Upper lobe of right lung (tissue), 1 donor: ENCODE data around the gene UGT1A9. TPM values are rescaled to one million over a fixed set of nuclear protein-coding genes. Genes with fewer than 3 reads are reported as not detected.
"Not testable (repeated sequence)": the region's sequence is repeated elsewhere in the genome, so short reads cannot be mapped to it uniquely, and the experiment has no call there.

Source experiments
- ATAC-seq: fragments of 200-7000 bp; cut with Tn5 transposase; one replicate; pipeline ENCODE4 v1.9.1; 2020; ENCODE audit warnings: mild to moderate bottlenecking, moderate library complexity
- DNase-seq: peaks from one replicate; pipeline ENCODE4 v3.0.0-alpha.2; 2020
- H3K27ac ChIP-seq: fragments of 200-600 bp; one replicate; pipeline ENCODE4 v1.8.0; 2022
- H3K27me3 ChIP-seq: fragments of 200-600 bp; one replicate; pipeline ENCODE4 v1.8.0; 2022; ENCODE audit warnings: mild to moderate bottlenecking
- H3K36me3 ChIP-seq: fragments of 200-600 bp; one replicate; pipeline ENCODE4 v1.8.0; 2022
- H3K4me1 ChIP-seq: fragments of 200-600 bp; one replicate; pipeline ENCODE4 v1.8.0; 2022
- H3K4me3 ChIP-seq: fragments of 200-600 bp; one replicate; pipeline ENCODE4 v1.8.0; 2022; ENCODE audit warnings: mild to moderate bottlenecking
- H3K9me3 ChIP-seq: fragments of 200-600 bp; one replicate; pipeline ENCODE4 v1.8.0; 2022
- intact Hi-C: fragments of 100-400 bp; cut with DNase I; formaldehyde crosslinking; loops from one replicate; pipeline ENCODE4 v1.11.0; 2022
- long read RNA-seq: library from polyadenylated mRNA; unstranded; transcript quantifications from one replicate; pipeline ENCODE4 v2.0.0, GENCODE V29; 2021
- total RNA-seq: library from RNA; stranded (reverse); fragmentation: NEBNext Ultra II Directional; extraction: Animal tissue kit (Norgen Biotek cat#: 25700); gene quantifications from one replicate; pipeline ENCODE4 v1.2.1, GENCODE V29; 2021
- TF ChIP-seq, protein P1 (sequence below): fragments of 200-600 bp; IDR thresholded peaks from one replicate; pipeline ENCODE4 v1.8.0; 2022; ENCODE audit warnings: antibody characterized with exemption
- donor health status: DM: no; HTN: yes; CAD: no; lungs with severe emphysema.

Gene UGT1A9
- not detected for total RNA-seq
- long read RNA-seq = 0 reads

DNA sequence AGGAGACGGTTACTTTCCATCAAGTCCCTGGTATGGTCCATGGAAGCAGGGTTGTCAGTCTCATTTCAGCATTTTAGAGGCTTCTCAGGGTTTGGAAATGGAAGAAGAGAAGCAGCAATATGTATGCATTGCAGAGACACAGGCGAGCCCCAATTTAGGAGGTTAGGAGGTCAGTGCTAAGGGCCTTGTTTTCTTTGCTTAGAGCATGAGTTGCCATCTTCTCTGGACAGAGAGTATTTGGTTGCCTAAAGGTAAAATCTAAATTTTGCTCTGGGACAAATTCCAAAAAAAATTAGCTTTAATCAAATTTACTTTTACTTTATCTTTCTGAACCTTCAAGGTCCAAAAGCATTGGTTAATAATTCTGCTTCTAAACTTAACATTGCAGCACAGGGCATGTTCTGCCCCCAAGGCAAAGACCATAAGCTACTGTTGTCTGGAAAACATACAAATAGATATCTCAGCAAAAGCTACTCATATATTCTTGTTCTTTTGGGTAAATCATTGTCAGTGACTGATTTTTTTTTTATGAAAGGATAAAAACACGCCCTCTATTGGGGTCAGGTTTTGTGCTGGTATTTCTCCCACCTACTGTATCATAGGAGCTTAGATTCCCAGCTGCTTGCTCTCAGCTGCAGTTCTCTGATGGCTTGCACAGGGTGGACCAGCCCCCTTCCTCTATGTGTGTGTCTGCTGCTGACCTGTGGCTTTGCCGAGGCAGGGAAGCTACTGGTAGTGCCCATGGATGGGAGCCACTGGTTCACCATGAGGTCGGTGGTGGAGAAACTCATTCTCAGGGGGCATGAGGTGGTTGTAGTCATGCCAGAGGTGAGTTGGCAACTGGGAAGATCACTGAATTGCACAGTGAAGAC, at the start of gene UGT1A9:
Gene UGT1A9 (plus strand): TSS at position 609 of the 872 bp plus-strand sequence. CDS start 37 bp downstream, at position 646.
- no peak within 1 kb of the TSS for H3K4me3 ChIP-seq
- H3K4me1 ChIP-seq = no peaks in the 10 kb centered on the region
- H3K27ac ChIP-seq = no peak within 1 kb of the TSS
- no peak for ATAC-seq
- no peak for DNase-seq
- H3K27me3 ChIP-seq = no peaks in the 10 kb centered on the region
- H3K36me3 ChIP-seq = no peaks in the 10 kb centered on the region
- no peaks in the 10 kb centered on the region for H3K9me3 ChIP-seq
- TF ChIP-seq, protein P1, sequence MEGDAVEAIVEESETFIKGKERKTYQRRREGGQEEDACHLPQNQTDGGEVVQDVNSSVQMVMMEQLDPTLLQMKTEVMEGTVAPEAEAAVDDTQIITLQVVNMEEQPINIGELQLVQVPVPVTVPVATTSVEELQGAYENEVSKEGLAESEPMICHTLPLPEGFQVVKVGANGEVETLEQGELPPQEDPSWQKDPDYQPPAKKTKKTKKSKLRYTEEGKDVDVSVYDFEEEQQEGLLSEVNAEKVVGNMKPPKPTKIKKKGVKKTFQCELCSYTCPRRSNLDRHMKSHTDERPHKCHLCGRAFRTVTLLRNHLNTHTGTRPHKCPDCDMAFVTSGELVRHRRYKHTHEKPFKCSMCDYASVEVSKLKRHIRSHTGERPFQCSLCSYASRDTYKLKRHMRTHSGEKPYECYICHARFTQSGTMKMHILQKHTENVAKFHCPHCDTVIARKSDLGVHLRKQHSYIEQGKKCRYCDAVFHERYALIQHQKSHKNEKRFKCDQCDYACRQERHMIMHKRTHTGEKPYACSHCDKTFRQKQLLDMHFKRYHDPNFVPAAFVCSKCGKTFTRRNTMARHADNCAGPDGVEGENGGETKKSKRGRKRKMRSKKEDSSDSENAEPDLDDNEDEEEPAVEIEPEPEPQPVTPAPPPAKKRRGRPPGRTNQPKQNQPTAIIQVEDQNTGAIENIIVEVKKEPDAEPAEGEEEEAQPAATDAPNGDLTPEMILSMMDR = no peak
- intact Hi-C loops = no loop called here

GRCh38 chr2:233627331-233628025, 44.2 kb upstream of the UGT1A9 start:
- no peaks in the 10 kb centered on the region for H3K36me3 ChIP-seq

DNA sequence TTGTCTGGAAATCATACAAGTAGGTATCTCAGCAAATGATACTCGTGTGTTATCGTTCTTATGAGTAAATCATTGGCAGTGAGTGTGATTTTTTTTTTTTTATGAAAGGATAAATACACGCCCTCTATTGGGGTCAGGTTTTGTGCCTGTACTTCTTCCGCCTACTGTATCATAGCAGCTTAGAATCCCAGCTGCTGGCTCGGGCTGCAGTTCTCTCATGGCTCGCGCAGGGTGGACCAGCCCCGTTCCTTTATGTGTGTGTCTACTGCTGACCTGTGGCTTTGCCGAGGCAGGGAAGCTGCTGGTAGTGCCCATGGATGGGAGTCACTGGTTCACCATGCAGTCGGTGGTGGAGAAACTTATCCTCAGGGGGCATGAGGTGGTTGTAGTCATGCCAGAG, 35.4 kb upstream of the UGT1A9 start, which contains the start of gene UGT1A10:
Gene UGT1A10 (plus strand): TSS at position 143 of the 400 bp plus-strand sequence. CDS start 75 bp downstream, at position 218.
- H3K9me3 ChIP-seq, H3K4me3 ChIP-seq, H3K27me3 ChIP-seq, H3K36me3 ChIP-seq, ATAC-seq, intact Hi-C loops, H3K27ac ChIP-seq, DNase-seq, H3K4me1 ChIP-seq: not testable (repeated sequence)

More at GRCh38 chr2:233627331-233628025, 44.2 kb upstream of the UGT1A9 start:
- H3K9me3 ChIP-seq = peaks cover 7% of the 10 kb centered on the region
- no peaks in the 10 kb centered on the region for H3K4me1 ChIP-seq
- TF ChIP-seq, protein P1 = no peak
- intact Hi-C loops = no loop called here
- no peaks in the 10 kb centered on the region for H3K27me3 ChIP-seq
- ATAC-seq (no peak), DNase-seq (no peak)
- H3K4me3 ChIP-seq = no peak overlapping the region
- no peak overlapping the region for H3K27ac ChIP-seq

DNA sequence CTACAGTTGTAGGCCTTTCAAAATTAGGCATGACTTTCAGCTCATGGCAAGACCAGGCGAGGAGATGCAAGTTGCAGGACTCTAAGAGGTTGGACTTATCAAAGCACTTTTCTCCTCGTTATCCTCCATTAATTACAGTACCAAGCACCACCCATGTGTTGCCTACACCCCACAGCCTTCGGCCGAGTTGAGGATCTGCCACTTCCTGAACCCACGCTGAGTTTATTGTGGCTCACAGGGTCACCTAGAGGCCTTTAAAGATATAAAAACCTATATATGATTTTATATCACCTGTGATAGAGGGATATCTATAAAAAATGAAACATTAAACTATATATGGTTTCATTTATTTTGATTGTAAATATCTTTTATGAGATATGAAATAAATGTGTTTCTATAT, 32.9 kb upstream of the UGT1A9 start:
- TF ChIP-seq, protein P1 = no peak
- Histone ChIP-seq H3K27ac (no peak overlapping the region), H3K36me3 (no peaks in the 10 kb centered on the region), H3K4me3 (no peak overlapping the region), H3K9me3 (no peaks in the 10 kb centered on the region), H3K4me1 (no peaks in the 10 kb centered on the region), H3K27me3 (no peaks in the 10 kb centered on the region)
- intact Hi-C loops = no loop called here
- no peak for ATAC-seq
- no peak for DNase-seq

GRCh38 chr2:233639860-233640259, 31.8 kb upstream of the UGT1A9 start:
- ATAC-seq (no peak), DNase-seq (no peak)
- H3K27ac ChIP-seq = no peak overlapping the region
- H3K4me3 ChIP-seq = no peak overlapping the region
- H3K27me3 ChIP-seq = no peaks in the 10 kb centered on the region
- intact Hi-C loops = no loop called here
- H3K36me3 ChIP-seq = no peaks in the 10 kb centered on the region
- TF ChIP-seq, protein P1 = no peak
- no peaks in the 10 kb centered on the region for H3K9me3 ChIP-seq
- no peaks in the 10 kb centered on the region for H3K4me1 ChIP-seq

- ATAC-seq = peak; percentile 42
- Histone ChIP-seq H3K27me3 (no peaks in the 10 kb centered on the region), H3K27ac (no peak overlapping the region), H3K4me1 (no peaks in the 10 kb centered on the region), H3K4me3 (no peak overlapping the region), H3K9me3 (no peaks in the 10 kb centered on the region), H3K36me3 (no peaks in the 10 kb centered on the region)
- DNase-seq = no peak
- intact Hi-C loops = no loop called here
- TF ChIP-seq, protein P1 = no peak
Measured at GRCh38 chr2:233643128-233643527, 28.6 kb upstream of the UGT1A9 start.

- H3K27me3 ChIP-seq, H3K36me3 ChIP-seq, H3K9me3 ChIP-seq, H3K4me1 ChIP-seq, H3K27ac ChIP-seq, intact Hi-C loops, DNase-seq, H3K4me3 ChIP-seq, ATAC-seq: not testable (repeated sequence)
Measured at GRCh38 chr2:233646033-233646432, 25.7 kb upstream of the UGT1A9 start.
